Activated CD8-positive, alpha-beta memory T cell treated with anti-CD3 and anti-CD28 coated beads, Interleukin-2, amount 50 U/mL, for 48 hours (primary cell): ENCODE measurements around the gene CNN3.

Experiments used
- DNase-seq: peaks from one replicate; pipeline ENCODE4 v3.0.0-alpha.2; 2020

Gene CNN3

GRCh38 chr1:94887106-94887505, 39.8 kb downstream of the CNN3 start:
- no peak for DNase-seq

DNA sequence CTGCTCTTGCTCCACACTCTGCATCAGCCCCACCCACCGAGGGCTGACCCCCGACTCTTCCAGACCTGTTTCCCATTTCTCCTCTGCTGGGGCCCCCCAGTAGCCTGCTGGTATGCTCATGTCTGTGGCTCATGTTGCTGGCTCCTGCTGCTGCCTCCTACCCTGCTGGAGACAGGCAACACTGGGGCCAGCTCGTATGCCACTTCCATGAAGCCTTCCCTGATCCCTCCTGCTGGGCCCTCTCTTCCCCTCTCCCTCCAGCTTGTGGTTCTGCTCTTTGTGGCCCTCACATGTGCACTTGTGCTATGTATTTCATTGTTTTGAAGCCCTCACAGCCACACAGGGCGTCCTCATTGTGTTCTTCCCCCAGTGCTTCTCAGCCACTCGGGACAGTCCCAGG, 40.5 kb downstream of the CNN3 start:
- no peak for DNase-seq

- DNase-seq, result no peak
Observed at GRCh38 chr1:94884507-94884906, 42.4 kb downstream of the CNN3 start.

- DNase-seq, result no peak
Observed at GRCh38 chr1:94884106-94884505, 42.8 kb downstream of the CNN3 start.

- DNase-seq, result no peak
Observed at GRCh38 chr1:94883691-94884090, 43.2 kb downstream of the CNN3 start.

DNA sequence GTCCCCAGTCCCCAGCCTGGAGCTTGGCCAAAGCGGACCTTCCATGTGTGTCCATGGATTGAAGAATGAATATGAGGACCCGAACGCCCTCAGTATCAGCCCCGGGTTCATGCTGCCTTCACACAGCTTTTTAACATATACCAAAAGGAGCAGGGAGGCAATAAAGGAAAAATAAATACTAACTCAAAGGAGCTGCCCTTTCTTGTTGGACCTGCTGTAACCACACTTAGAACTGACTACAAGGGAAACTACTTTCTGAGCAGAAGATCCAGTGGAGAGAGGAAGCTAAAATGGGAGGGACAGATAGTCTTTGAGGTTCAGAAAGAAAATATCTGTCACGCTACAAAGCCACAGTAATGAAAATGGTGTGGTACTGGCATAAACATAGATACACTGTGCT, 48.6 kb downstream of the CNN3 start:
- DNase-seq, result no peak

DNA sequence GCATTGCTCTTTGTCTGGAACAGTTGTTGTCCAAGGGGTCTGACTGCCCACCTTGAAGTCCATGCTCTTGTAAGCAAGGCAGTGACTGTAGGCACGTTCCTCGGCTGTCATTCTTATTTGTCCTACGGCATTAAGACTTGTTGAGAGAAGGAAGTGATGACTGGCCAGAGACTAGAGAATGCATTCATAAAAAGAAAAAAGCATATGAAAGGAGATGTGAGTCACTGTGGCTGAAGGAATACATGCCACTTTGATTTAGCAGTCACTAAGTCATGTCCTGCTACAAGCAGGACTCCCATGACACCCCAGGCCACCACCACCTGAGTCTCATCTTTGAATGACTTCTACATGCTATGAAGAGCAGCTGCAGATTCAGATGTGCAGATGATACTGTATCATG, 50.5 kb downstream of the CNN3 start:
- no peak for DNase-seq

GRCh38 chr1:94875794-94876193, 51.1 kb downstream of the CNN3 start:
- no peak for DNase-seq

- no peak for DNase-seq
Observed at GRCh38 chr1:94874423-94874822, 52.5 kb downstream of the CNN3 start.

- no peak for DNase-seq
Observed at GRCh38 chr1:94873520-94874351, 53.2 kb downstream of the CNN3 start.

GRCh38 chr1:94872771-94873495, 54.0 kb downstream of the CNN3 start:
- no peak for DNase-seq

DNA sequence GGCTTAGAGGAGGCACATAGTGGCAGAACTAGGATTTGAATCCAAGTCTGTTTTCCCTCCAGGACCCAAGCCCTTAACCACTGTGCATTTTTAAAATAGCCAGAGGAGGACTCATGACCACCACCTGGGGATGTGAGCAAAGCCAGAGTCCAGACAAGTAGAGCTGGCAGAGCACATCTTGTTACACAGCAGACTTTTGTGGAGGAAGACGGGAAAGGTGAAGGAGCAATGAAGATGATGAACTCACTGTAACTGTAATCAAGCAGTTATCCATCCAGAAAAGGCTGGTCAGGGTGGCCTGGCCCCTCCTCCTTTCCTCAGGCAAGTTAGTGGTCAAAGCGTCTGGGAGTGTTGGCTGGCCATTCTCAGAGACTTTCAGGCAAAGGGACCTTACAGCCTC, 55.9 kb downstream of the CNN3 start:
- DNase-seq, result no peak

DNA sequence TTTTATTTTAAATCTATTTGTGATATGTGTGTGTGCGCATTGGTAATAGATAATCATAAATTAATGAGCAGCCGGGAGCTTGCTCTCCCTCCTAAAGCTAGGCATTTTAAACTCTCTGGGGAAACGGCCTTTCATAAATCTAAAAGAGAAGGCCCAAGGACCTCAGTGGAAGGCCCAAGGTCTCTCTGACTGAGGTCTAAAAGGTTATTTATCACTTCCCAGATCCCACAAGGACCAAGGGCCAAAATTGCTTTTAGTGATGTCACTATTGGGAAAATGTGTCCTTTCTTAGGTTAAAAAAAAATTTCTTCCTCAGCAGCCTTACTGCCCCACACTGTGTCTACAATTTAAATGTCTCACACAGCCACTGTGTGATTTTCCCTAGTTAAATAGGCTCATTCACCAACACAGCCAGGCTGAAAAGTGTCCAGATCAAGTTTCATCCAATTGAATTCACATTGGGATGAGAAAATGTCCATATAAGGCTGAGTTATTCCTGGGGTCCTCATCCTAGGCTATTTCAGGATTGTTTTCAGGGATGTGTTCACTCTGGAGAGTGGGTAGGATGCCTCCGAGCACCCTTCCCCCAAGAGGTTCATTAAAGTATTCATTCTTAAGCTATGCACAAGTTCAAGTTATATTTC, 60.6 kb downstream of the CNN3 start:
- no peak for DNase-seq

- no peak for DNase-seq
Observed at GRCh38 chr1:94865360-94865759, 61.5 kb downstream of the CNN3 start.

DNA sequence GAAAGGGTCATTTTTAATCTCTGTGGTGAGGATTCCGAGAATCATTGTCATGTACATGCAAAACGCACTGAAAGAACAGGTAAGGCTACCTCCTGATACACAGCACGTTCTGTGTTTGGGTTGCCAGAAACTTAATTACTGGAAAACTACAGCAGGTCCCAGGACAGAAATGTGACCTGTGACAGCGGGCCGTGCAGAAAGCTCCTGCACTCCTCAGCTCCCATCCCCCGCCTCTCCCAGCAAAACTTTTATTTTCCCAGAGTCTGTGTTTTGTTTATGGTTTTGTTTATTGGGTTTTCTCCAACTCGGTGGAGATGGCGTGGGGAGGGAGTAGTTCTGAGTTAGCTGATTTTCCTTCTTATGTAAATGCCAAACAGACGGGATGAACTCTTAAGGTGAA, 62.1 kb downstream of the CNN3 start:
- no peak for DNase-seq

DNA sequence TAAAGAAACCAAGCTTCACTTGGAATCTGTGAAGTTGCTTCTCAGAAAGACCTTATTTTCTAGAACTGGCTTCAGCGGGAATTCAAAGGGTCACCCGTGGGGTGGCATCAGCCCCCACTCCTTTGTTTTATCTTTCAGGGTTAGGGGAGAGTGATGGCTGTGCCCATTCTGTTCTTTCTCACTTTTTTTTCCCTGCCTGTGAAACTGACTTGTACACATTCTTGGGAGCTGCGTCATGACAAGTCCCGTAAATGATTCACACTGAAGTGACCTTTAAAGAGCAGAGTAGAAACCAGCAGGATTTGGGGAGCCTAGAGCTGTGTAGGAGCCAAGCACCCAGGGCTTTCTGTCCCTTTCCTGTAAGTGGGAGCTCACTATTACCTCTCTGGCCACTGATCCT, 63.0 kb downstream of the CNN3 start:
- no peak for DNase-seq

DNA sequence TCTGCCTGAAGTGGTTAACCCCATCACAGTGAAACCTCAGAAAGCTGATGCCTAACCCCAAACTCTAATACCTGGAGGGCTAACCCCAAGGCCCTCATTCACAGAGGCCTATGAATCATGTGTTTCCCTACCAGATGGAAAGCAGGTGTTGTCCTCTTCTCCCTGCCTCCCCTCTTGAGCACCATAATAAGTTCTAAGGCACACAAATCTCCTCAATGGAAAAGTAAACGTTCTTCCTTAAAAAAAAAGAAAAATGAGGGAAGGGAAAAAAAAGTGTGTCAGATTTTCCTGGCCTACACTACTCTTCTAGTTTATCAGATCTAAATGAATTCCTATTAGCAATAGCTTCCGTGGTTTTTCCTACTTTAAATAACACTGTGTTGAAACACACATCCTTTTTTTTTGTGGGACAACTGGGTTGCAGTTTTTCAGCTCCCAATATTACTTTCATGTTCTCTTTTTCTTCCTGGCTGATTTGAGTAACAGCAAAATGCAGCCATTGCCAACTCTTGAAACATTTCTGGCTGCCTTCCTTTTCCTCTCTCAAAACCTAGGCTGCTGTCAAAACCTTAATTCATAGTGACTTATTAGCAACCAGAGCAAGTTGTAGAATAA, 63.5 kb downstream of the CNN3 start:
- DNase-seq, result no peak

GRCh38 chr1:94862718-94863117, 64.2 kb downstream of the CNN3 start:
- DNase-seq, result no peak

DNA sequence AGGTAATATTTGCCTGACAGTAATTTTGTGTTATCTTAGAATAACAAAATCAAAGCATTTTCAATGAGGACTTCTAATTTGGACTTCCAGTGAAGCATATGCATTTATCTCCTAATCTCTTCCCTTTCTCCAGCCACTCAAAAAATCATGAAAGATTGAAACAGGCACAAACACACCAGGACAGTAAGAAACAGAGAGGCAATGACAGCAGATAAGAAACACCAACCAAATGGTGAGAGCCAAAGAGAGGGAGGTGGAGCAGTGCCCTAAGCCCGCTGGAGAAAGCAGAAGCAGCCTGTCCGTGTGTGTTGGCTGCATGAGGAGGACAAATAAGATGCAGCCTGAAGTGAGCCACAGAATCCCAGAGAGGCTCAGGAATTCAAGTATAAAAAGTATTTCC, 67.7 kb downstream of the CNN3 start:
- DNase-seq, result no peak

DNA sequence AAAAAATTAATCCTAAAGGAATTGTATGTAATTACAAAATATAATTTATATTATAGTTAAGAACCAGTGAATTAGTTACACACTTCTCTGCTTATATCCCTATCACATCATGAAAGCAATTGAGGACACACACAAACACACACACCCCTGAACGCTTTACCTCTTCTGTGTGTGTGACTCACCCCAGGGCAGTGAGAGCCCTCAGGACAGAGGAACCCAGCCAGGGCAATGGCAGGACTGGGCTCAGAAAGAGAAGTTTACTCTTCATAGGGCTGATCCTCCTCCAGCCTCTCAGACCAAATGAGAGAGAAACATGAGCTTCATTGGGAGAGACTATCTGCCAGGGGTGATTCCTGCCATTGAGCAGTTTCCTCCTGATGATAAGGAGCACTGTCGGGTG, 68.6 kb downstream of the CNN3 start:
- DNase-seq, result no peak

DNA sequence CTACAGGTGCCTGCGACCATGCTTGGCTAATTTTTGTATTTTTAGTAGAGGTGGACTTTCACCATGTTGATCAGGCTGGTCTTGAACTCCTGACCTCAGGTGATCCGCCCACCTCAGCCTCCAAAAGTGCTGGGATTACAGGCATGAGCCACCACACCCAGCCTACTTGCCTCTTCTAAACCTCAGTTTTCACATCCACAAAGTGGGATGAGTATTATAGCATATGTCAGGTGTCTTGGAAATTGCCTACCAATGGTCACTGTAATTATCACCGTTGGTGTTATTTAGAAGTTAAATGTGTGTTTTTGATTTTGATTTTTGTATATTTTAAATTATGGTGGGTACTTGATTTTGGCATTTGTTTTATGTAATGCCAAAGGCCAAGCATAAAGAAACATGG, 70.0 kb downstream of the CNN3 start:
- DNase-seq, result no peak

DNA sequence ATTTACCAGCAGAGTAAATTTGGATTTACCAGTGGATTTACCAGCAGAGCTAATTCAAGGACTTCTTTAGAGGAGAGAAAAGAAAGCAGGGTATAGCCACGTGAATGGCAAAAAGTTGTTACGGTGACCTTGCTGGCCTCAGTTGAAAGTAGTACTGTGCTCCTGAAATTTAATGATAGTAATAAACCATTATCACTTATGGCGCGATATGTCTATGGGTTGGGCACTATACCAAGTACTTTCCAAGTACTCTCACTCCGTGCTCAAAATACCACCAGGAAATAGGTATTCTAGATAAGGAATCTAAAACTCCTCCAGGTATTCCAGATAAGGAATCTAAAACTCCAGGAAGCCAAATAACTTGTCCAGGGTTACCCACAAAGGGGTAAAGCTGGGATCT, 70.9 kb downstream of the CNN3 start:
- no peak for DNase-seq

GRCh38 chr1:94855307-94855700, 71.6 kb downstream of the CNN3 start:
- no peak for DNase-seq
